Spinal cord (tissue), 4 donors: ENCODE measurements around the gene CDON. TPM values are rescaled to one million over a fixed set of nuclear protein-coding genes. Genes with fewer than 3 reads are reported as not detected.

ENCODE experiments used
- polyA plus RNA-seq, 2 donors: library from polyadenylated mRNA; unstranded; fragments of 120-200 nt; gene quantifications; one replicate each; pipeline ENCODE4 v1.2.1, GENCODE V29; 2013; ENCODE audit not compliant: insufficient read length in 2 of 2
- total RNA-seq, 2 donors: library from RNA; depleted of rRNA in 1 of 2; stranded (reverse); fragments of 120-200 nt in 1 of 2; fragments of >200 nt in 1 of 2; gene quantifications; one replicate each; pipeline versions ENCODE4 v1.2.3 to v1.2.4, GENCODE V29; 2013 to 2014

The CDON gene
- total and polyA plus RNA-seq, 4 donors = 7.4 to 34.7 (median 21.4) TPM

Other genes with a start within 250 kb of the CDON start
- gene PATE4, start 229.6 kb downstream of the CDON start, total RNA-seq = not detected
- gene PATE4, start 229.6 kb downstream of the CDON start, polyA plus RNA-seq = under 1 TPM in 1 of 2 donors, not detected in 1; 0.27 TPM
- 10 to 100 TPM in 1 of 2 donors, 1 to 10 TPM in 1; 8.1 to 10.9 TPM for gene HYLS1, start 175.2 kb downstream of the CDON start, total RNA-seq
- gene HYLS1, start 175.2 kb downstream of the CDON start, polyA plus RNA-seq = 10 to 100 TPM; 10.1 to 12.3 TPM
- gene PUS3, start 159.7 kb downstream of the CDON start, total RNA-seq = 10 to 100 TPM; 10.8 to 12.6 TPM
- 10 to 100 TPM in 1 of 2 donors, 1 to 10 TPM in 1; 9.3 to 11.2 TPM for gene PUS3, start 159.7 kb downstream of the CDON start, polyA plus RNA-seq
- gene DDX25, start 158.4 kb downstream of the CDON start, total RNA-seq = 10 to 100 TPM; 13.6 to 15.5 TPM
- 10 to 100 TPM; 38.1 to 42.3 TPM for gene DDX25, start 158.4 kb downstream of the CDON start, polyA plus RNA-seq
- gene VSIG10L2, start 116.8 kb downstream of the CDON start, total RNA-seq = under 1 TPM in 1 of 2 donors, not detected in 1; 0.72 TPM
- under 1 TPM in 1 of 2 donors, not detected in 1; 0.09 TPM for gene VSIG10L2, start 116.8 kb downstream of the CDON start, polyA plus RNA-seq
- 10 to 100 TPM; 19.6 to 22.5 TPM for gene RPUSD4, start 148.8 kb upstream of the CDON start, total RNA-seq
- gene RPUSD4, start 148.8 kb upstream of the CDON start, polyA plus RNA-seq = 10 to 100 TPM; 26.4 to 34.0 TPM
- 10 to 100 TPM; 25.8 to 40.4 TPM for gene FAM118B, start 148.9 kb upstream of the CDON start, total RNA-seq
- gene FAM118B, start 148.9 kb upstream of the CDON start, polyA plus RNA-seq = 10 to 100 TPM; 33.0 to 34.3 TPM
- 10 to 100 TPM; 33.4 to 84.0 TPM for gene SRPRA, start 206.0 kb upstream of the CDON start, total RNA-seq
- gene SRPRA, start 206.0 kb upstream of the CDON start, polyA plus RNA-seq = 10 to 100 TPM; 55.3 to 69.9 TPM
- gene FOXRED1, start 206.3 kb upstream of the CDON start, total RNA-seq = 10 to 100 TPM; 17.6 to 28.8 TPM
- 10 to 100 TPM; 34.9 to 79.5 TPM for gene FOXRED1, start 206.3 kb upstream of the CDON start, polyA plus RNA-seq
- 1 to 10 TPM; 4.2 to 6.4 TPM for gene TIRAP, start 220.2 kb upstream of the CDON start, total RNA-seq
- 10 to 100 TPM in 1 of 2 donors, 1 to 10 TPM in 1; 9.9 to 17.3 TPM for gene TIRAP, start 220.2 kb upstream of the CDON start, polyA plus RNA-seq
- gene DCPS, start 241.2 kb upstream of the CDON start, total RNA-seq = 10 to 100 TPM in 1 of 2 donors, 1 to 10 TPM in 1; 5.1 to 12.0 TPM
- gene DCPS, start 241.2 kb upstream of the CDON start, polyA plus RNA-seq = 10 to 100 TPM; 13.4 to 17.6 TPM